Esophagus muscularis mucosa (tissue), 4 donors: ENCODE data around the gene GPM6B. TPM values are rescaled to one million over a fixed set of nuclear protein-coding genes. Genes with fewer than 3 reads are reported as not detected.

Source experiments
- DNase-seq: peaks from one replicate; pipeline ENCODE4 v3.0.0-alpha.2; 2017; ENCODE audit errors: extremely low spot score
- H3K27ac ChIP-seq, 4 donors: fragments of 200-600 bp; sonication (generic); replicated peaks in 1 of 4; 1 replicate in 3 of 4; 2 replicates in 1 of 4; pipeline ENCODE4 v1.5.1; 2016 to 2019; ENCODE audit warnings: mild to moderate bottlenecking in 1 of 4
- H3K27me3 ChIP-seq, 4 donors: fragments of 200-600 bp; sonication (generic); one replicate each; pipeline versions ENCODE4 v1.5.1 to v1.6.0; 2016 to 2019
- H3K36me3 ChIP-seq, 4 donors: fragments of 200-600 bp; sonication (generic); one replicate each; pipeline ENCODE4 v1.5.1; 2016 to 2019
- H3K4me1 ChIP-seq, 4 donors: fragments of 200-600 bp; sonication (generic); one replicate each; pipeline ENCODE4 v1.5.1; 2016 to 2019
- H3K4me3 ChIP-seq, 4 donors: fragments of 200-600 bp; sonication (generic); 1 replicate in 2 of 4; 2 replicates in 2 of 4; pipeline ENCODE4 v1.5.1; 2016 to 2019; ENCODE audit warnings: mild to moderate bottlenecking in 4 of 4, moderate library complexity in 1 of 4
- H3K9me3 ChIP-seq, 4 donors: fragments of 200-600 bp; sonication (generic); 1 replicate in 3 of 4; 2 replicates in 1 of 4; pipeline ENCODE4 v1.5.1; 2016 to 2019
- CTCF ChIP-seq, 3 experiments: fragments of 200-600 bp in 2 of 3; fragments of 450-650 bp in 1 of 3; sonication (generic) in 2 of 3; IDR thresholded peaks; one replicate each; pipeline ENCODE4 v1.5.1; 2017 to 2019; ENCODE audit warnings: antibody characterized with exemption in 3 of 3, mild to moderate bottlenecking in 2 of 3, moderate library complexity in 1 of 3
- EP300 ChIP-seq: sonication (generic); formaldehyde crosslinking; IDR thresholded peaks from one replicate; pipeline ENCODE4 v1.6.1; 2017; ENCODE audit warnings: antibody characterized with exemption
- POLR2A ChIP-seq: fragments of 450-650 bp; IDR thresholded peaks from one replicate; pipeline ENCODE4 v1.6.1; 2017; ENCODE audit warnings: antibody characterized with exemption, moderate library complexity, mild to moderate bottlenecking, low read depth
- POLR2AphosphoS5 ChIP-seq, 2 donors: sonication (generic); formaldehyde crosslinking; IDR thresholded peaks; one replicate each; pipeline ENCODE4 v1.6.1; 2017; ENCODE audit warnings: antibody characterized with exemption in 2 of 2
- WGBS: methylation state at CpG from one replicate; pipeline ENCODE4 v1.1.5; 2018; 5-methylcytosine and 5-hydroxymethylcytosine counted together
- intact Hi-C: fragments of 100-400 bp; cut with DNase I; formaldehyde crosslinking; loops from one replicate; pipeline ENCODE4 v1.15.1; 2023
- total RNA-seq, 4 donors: library from RNA; depleted of rRNA; stranded (reverse); fragments of >200 nt; gene quantifications; one replicate each; pipeline versions ENCODE4 v1.1.0 to v1.2.1, GENCODE V29; 2016

Gene GPM6B
- total RNA-seq, 4 donors from 2014 or later: 33.2 to 57.2 (median 45.2) TPM

GRCh38 chrX:13835825-13836224 lies 18.9 kb upstream of the GPM6B start:
- Histone ChIP-seq H3K4me1 (no peaks in the 10 kb centered on the region), H3K9me3 (no peaks in the 10 kb centered on the region), H3K27me3 (peaks cover 0 to 7% (median 0%) of the 10 kb centered on the region in 4 donors), H3K4me3 (no peak overlapping the region), H3K36me3 (no peaks in the 10 kb centered on the region), H3K27ac (no peak overlapping the region)
- TF ChIP-seq POLR2A (no peak), EP300 (no peak), CTCF (IDR thresholded peaks at IDR 0.05) (no peak), POLR2AphosphoS5 (IDR thresholded peaks at IDR 0.05) (no peak)
- WGBS: 32% methylated on average over 4 of the region's 4 CpGs
- intact Hi-C loops: no loop called here
- no peak for DNase-seq

GRCh38 chrX:13834355-13834754 lies 17.5 kb upstream of the GPM6B start:
- TF ChIP-seq CTCF (IDR thresholded peaks at IDR 0.05): no peak
- Histone ChIP-seq H3K27ac (no peak overlapping the region), H3K36me3 (no peaks in the 10 kb centered on the region), H3K4me1 (no peaks in the 10 kb centered on the region), H3K27me3 (peaks cover 0 to 7% (median 0%) of the 10 kb centered on the region in 4 donors), H3K9me3 (no peaks in the 10 kb centered on the region), H3K4me3 (no peak overlapping the region)
- no peak for DNase-seq
- 83% methylated on average over 2 of the region's 2 CpGs for WGBS
- intact Hi-C loops: no loop called here

- no peak overlapping the region for H3K4me3 ChIP-seq
- DNase-seq: no peak
- no peaks in the 10 kb centered on the region for H3K9me3 ChIP-seq
- intact Hi-C loops: no loop called here
- peaks cover 0 to 12% (median 9%) of the 10 kb centered on the region in 4 donors for H3K4me1 ChIP-seq
- WGBS: 92% methylated on average over 5 of the region's 5 CpGs
- TF ChIP-seq POLR2A: no peak
- no peak for TF ChIP-seq CTCF (IDR thresholded peaks at IDR 0.05)
- no peak for TF ChIP-seq POLR2AphosphoS5 (IDR thresholded peaks at IDR 0.05)
- TF ChIP-seq EP300: no peak
- no peaks in the 10 kb centered on the region for H3K36me3 ChIP-seq
- no peaks in the 10 kb centered on the region for H3K27me3 ChIP-seq
- H3K27ac ChIP-seq: no peak overlapping the region
Measured at GRCh38 chrX:13829983-13830382, 13.1 kb upstream of the GPM6B start.

- intact Hi-C loops: no loop called here
- no peak overlapping the region for H3K27ac ChIP-seq
- peaks cover 0 to 12% (median 10%) of the 10 kb centered on the region in 4 donors for H3K4me1 ChIP-seq
- H3K9me3 ChIP-seq: no peaks in the 10 kb centered on the region
- H3K36me3 ChIP-seq: no peaks in the 10 kb centered on the region
- no peak for DNase-seq
- TF ChIP-seq POLR2AphosphoS5 (IDR thresholded peaks at IDR 0.05) (no peak), EP300 (no peak), CTCF (IDR thresholded peaks at IDR 0.05) (no peak), POLR2A (no peak)
- no peak overlapping the region for H3K4me3 ChIP-seq
- 88% methylated on average over 4 of the region's 4 CpGs for WGBS
- H3K27me3 ChIP-seq: no peaks in the 10 kb centered on the region
Measured at GRCh38 chrX:13828392-13828791, 11.5 kb upstream of the GPM6B start.

- Histone ChIP-seq H3K4me3 (no peak overlapping the region), H3K4me1 (peaks cover 0 to 12% (median 10%) of the 10 kb centered on the region in 4 donors), H3K36me3 (no peaks in the 10 kb centered on the region), H3K9me3 (no peaks in the 10 kb centered on the region), H3K27me3 (no peaks in the 10 kb centered on the region), H3K27ac (no peak overlapping the region)
- 83% methylated on average over 9 of the region's 9 CpGs for WGBS
- intact Hi-C loops: no loop called here
- TF ChIP-seq CTCF (IDR thresholded peaks at IDR 0.05): no peak
- no peak for DNase-seq
Measured at GRCh38 chrX:13827298-13828090, 10.6 kb upstream of the GPM6B start.
